HG03280 (cell line): Measurements from ENCODE around the gene UVSSA.
"Not testable (repeated sequence)": the region's sequence is repeated elsewhere in the genome, so short reads cannot be mapped to it uniquely, and the experiment has no call there.

Experiments used
- ATAC-seq: cut with Tn5 transposase; IDR thresholded peaks from one replicate; pipeline ENCODE4 v1.9.1; 2021; ENCODE audit warnings: mild to moderate bottlenecking, moderate library complexity; ENCODE audit not compliant: unreplicated experiment

UVSSA gene

GRCh38 chr4:1360423-1361283 is 13.6 kb downstream of the UVSSA start:
- no peak for ATAC-seq

- no peak for ATAC-seq
Measured at GRCh38 chr4:1361431-1361830, 14.4 kb downstream of the UVSSA start.

GRCh38 chr4:1362046-1362445 is 15.0 kb downstream of the UVSSA start:
- no peak for ATAC-seq

- no peak for ATAC-seq
Measured at GRCh38 chr4:1362521-1362920, 15.5 kb downstream of the UVSSA start.

- ATAC-seq, result no peak
Measured at GRCh38 chr4:1363513-1363912, 16.5 kb downstream of the UVSSA start.

GRCh38 chr4:1364217-1364616 is 17.2 kb downstream of the UVSSA start:
- ATAC-seq, result no peak

GRCh38 chr4:1364748-1365147 is 17.7 kb downstream of the UVSSA start:
- ATAC-seq, result no peak

GRCh38 chr4:1365271-1366178 is 18.5 kb downstream of the UVSSA start:
- ATAC-seq, result no peak

- no peak for ATAC-seq
Measured at GRCh38 chr4:1366371-1367229, 19.6 kb downstream of the UVSSA start.

GRCh38 chr4:1367230-1367935 is 20.4 kb downstream of the UVSSA start:
- no peak for ATAC-seq

GRCh38 chr4:1367936-1368289 is 20.9 kb downstream of the UVSSA start:
- ATAC-seq, result no peak

GRCh38 chr4:1368421-1369090 is 21.5 kb downstream of the UVSSA start:
- no peak for ATAC-seq

- ATAC-seq, result no peak
Measured at GRCh38 chr4:1369091-1369450, 22.1 kb downstream of the UVSSA start.

- ATAC-seq, result no peak
Measured at GRCh38 chr4:1369479-1370079, 22.6 kb downstream of the UVSSA start.

- no peak for ATAC-seq
Measured at GRCh38 chr4:1370321-1371124, 23.5 kb downstream of the UVSSA start.

GRCh38 chr4:1371176-1372165 is 24.5 kb downstream of the UVSSA start:
- ATAC-seq, result no peak

GRCh38 chr4:1372576-1372975 is 25.6 kb downstream of the UVSSA start:
- ATAC-seq, result not testable (repeated sequence)
